NCI-H345 treated with DMSO at 0.1 percent for 48 hours (cell line): ENCODE results near the gene UIMC1.
A peak's percentile ranks its signal among the peaks of the same experiment; 100 is the strongest.
"Not testable (repeated sequence)": the region's sequence is repeated elsewhere in the genome, so short reads cannot be mapped to it uniquely, and the experiment has no call there.

Source experiments
- DNase-seq: peaks from one replicate; lab custom pipeline; 2025; ENCODE audit not compliant: unreplicated experiment; lab: John Stamatoyannopoulos, UW

Gene UIMC1

DNA sequence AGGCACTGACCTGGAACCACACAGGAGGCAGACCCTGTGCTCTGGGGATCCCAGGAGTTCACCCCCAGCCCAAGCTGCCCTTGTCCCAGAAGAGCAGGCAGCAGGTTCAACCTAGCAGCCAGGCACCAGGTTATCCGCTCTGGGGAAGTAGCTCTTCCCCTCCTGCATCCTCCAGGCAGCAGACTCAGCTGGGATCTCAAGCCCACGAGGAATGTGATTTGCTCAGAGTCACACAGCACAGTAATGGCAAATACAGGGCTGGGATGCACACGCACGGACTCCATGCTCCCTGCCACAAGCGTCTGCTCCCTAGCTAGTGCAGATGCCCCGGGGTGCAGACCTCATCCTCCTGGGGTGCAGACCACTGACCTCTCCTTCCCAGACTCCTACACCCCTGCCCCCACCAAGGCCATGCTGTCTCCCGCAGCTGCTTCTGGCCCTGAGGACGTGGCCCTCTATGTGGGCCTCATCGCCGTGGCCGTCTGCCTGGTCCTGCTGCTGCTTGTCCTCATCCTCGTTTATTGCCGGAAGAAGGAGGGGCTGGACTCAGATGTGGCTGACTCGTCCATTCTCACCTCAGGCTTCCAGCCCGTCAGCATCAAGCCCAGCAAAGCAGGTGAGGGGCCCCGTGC is 132.9 kb downstream of the UIMC1 start:
- DNase-seq, result no peak

DNA sequence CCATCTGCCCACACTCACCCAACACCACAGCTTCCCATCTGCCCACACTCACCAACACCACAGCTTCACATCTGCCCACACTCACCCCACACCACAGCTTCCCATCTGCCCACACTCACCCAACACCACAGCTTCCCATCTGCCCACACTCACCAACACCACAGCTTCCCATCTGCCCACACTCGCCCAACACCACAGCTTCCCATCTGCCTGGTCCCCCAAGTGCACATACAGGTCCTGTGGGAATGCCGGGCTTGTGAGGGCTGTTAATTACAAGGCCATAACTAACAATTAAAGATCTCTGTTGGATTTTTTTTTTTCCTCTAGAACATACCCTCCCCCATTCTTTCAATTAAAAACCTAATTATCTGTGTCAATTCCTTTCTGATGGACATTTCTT is 133.6 kb downstream of the UIMC1 start:
- not testable (repeated sequence) for DNase-seq

DNA sequence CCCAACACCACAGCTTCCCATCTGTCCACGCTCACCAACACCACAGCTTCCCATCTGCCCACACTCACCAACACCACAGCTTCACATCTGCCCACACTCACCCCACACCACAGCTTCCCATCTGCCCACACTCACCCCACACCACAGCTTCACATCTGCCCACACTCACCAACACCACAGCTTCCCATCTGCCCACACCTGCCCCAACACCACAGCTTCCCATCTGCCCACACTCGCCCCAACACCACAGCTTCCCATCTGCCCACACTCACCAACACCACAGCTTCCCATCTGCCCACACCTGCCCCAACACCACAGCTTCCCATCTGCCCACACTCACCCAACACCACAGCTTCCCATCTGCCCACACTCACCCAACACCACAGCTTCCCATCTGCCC is 134.0 kb downstream of the UIMC1 start:
- not testable (repeated sequence) for DNase-seq

DNA sequence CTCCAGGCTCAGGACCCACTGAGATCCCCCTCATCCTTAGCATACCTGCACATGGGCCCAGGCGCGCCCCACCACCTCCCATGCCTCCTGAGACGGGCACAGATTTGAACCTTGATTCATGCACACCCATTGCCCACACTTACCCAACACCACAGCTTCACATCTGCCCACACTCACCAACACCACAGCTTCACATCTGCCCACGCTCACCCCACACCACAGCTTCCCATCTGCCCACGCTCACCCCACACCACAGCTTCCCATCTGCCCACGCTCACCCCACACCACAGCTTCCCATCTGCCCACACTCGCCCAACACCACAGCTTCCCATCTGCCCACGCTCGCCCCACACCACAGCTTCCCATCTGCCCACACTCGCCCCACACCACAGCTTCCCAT is 135.9 kb downstream of the UIMC1 start:
- not testable (repeated sequence) for DNase-seq

DNA sequence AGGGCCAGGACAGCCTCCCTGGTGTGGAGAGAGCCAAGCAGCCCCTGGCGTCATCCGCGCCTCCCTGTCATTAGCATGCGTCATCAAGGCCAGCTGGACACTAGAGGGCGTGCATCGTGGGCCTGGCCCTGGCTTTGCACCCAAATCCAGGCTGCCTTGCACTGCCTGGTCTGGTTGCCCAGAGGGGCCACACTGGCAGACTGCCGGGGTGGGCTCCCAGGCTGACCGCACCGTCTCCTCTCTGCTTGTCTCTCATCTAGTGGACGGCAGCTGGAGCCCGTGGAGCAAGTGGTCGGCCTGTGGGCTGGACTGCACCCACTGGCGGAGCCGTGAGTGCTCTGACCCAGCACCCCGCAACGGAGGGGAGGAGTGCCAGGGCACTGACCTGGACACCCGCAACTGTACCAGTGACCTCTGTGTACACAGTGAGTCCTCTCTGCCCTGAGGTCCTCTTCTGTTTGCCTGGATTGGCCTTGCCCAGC is 136.4 kb downstream of the UIMC1 start:
- no peak for DNase-seq

DNA sequence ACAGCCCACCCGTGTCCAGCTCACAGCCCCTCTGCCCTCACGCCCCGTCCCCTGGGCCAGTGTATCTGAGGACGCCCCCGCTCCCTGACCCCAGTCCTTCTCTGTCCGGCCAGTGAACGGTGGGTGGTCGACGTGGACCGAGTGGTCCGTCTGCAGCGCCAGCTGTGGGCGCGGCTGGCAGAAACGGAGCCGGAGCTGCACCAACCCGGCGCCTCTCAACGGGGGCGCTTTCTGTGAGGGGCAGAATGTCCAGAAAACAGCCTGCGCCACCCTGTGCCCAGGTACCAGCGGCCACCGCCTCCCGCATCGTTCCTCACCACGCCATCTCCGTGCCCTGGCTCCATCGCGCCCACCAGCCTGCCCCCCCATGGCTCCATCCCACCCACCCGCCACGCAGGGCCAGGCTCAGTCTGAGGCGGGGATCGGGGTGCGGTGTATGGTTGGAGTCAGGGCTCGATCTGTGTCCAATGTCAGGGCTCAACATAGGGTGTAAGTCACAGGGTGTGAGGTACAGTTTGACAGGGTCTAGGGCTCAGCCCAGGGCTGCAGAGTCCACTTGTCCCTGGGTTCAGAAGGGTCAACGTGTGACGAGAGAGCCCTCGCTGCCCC is 137.0 kb downstream of the UIMC1 start:
- no peak for DNase-seq

DNA sequence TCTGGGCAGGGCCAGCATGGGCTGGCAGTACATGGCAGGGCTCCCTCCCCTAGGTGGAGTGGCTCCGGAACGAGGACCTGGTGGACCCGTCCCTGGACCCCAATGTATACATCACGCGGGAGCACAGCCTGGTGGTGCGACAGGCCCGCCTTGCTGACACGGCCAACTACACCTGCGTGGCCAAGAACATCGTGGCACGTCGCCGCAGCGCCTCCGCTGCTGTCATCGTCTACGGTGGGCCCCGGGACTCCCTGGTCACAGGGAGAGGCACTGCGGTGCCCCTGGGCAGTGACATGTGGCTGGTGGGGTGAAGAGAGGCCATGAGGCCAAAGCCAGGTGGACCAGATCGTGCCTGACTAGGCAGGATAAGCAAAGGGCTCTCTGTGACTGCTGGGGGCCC is 137.8 kb downstream of the UIMC1 start:
- no peak for DNase-seq

DNA sequence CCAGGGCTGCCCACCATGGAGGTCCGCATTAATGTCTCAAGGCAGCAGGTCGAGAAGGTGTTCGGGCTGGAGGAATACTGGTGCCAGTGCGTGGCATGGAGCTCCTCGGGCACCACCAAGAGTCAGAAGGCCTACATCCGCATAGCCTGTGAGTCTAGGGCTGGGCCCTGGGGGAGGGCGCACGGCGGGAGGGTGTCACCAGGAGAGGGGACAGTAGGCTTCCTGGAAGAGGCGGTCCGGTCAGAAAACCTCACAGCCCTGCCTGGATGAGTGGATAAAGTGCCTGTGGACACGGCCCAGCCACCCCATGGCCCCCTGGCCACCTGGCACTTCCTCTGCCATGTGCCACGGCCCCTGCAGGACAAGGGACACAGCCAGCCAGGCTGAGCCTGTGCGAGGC is 138.5 kb downstream of the UIMC1 start:
- no peak for DNase-seq

DNA sequence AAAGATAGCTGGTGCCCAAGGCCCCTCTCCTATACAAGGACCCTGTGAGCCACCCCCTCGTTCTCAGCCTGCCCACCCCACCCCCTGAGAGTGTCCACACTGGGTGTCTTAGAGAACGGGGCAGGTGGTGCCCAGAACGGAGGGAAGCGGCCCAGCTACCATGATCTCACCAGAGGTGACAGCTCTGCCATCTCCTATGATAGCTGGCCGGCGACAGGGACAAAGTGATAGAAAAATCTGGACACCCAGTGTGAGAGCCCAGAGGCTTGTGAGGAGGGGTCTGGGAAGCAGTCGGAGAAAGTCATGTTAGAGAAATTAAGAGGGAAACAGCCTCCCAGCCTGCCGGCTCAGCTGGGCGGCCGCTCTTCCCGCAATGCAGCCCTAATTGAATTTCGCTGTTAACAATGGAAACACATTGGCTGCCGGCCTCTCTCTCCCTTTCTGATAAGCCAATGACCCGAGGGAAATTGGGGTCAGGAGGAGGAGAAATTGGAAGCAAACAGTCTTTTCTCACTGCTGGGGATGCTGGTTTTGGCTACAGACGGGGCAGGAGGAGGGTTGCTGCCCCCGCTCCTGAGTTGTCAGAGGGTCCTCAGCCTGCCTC is 139.8 kb downstream of the UIMC1 start:
- no peak for DNase-seq

DNA sequence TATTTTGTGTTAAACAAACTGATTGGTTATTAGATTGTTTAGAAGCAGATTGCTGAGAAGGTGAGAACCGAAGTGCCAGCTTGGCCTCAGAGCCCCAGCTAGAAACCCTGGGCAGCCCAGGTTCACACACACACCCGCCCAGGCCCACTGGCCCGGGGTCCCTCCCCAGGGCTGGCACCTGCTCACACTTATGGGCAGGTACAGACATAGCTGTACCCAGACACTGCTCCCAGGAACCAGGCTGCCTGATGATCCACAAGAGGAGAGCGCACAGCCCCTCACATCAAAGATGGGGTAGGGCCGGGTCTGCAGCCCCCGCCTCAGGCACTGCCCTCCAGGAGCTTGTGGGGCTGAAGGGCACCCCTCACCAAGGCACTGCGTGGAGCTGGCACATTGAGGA is 140.6 kb downstream of the UIMC1 start:
- no peak for DNase-seq

DNA sequence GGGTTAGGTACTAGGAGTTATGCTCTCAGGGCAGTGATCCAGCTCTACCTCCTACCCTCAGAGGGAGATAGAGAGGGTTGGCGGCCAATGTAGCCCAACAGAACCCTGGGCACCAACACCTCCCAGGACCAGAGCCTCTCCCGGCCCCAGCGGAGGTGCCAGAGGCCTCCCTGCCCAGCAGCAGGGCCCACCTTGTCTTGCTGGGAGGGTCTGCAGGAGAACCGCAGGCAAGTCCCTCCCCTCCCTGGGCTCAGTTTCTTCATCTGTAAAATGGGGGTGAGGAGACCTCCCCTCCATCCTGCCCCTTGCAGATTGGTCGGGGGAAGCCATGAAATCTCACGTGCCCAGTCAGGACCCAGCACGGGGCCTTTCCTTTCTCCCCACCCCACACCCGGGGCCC is 141.8 kb downstream of the UIMC1 start:
- DNase-seq, result no peak

DNA sequence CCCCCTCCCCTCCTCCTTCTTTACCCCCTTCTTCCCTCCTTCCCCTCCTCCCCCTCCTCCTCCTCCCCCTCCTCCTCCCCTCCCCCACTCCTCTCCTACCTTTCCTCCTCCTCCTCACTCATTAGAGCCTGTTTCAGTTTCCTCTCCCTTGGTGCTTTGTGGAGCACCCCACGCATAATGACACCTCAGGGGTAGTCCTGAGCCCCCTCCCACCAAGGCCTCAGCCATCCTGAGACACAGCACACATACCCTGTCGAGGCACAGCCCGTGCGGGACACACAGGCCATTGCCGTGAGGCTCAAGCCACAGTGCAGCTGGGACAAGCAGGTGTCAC is 142.8 kb downstream of the UIMC1 start:
- DNase-seq, result no peak

DNA sequence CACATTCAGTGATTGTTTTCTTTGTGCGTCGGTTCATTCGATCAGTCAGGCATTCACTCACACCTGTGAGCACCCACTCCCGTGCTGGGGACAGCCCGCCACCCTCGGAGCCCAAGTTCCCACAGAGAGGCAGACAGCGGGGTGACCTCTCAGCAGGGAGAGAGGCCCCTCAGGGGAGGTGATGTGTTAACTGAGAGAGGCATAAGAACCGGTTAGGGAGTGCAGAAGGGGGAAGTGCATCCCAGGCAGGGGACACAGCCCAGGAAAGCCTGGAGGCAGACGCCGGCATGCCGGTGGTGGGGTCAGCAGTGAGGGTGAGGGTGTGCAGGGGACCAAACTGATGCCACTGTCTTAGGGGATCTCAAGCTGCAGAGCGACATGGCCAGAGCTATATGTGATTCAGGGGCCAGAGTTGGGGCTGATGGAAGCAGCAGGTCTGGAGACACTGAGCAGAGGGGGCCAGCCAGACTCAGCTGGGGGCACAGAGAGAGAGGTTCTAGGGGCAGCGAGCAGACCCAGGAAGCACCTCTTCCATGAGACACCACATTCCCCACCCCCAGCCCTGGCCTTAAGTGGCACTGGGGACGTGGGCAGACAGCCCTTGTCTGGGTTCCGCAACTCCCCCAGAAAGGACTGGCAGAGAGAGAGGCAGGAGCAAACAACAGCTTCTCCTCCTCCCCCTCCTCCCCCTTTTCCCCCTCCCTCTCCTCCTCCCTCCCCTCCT is 143.4 kb downstream of the UIMC1 start:
- no peak for DNase-seq

DNA sequence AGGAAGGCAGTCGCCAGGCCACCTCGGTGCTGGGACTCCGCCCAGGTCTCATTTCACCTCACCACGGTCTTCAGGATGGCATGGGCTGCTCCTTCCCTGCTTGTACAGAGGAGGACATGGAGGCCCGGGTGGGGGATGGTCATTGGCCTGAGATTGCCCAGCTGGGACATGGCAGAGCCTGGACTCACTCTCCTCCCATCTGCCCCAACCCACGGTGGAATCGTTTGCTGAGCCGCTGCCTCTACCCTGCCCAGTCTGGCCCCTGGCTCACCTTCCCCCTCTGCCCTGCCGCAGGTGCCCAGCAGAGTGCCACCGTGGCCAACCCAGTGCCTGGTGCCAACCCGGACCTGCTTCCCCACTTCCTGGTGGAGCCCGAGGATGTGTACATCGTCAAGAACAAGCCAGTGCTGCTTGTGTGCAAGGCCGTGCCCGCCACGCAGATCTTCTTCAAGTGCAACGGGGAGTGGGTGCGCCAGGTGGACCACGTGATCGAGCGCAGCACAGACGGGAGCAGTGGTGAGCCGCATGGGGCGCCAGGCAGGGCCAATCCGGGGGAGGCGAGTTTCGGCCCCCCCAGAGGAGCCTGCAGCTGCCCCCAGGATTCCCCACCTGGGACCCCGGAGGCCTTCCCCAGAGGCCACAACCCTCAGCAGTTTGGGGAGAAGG is 144.1 kb downstream of the UIMC1 start:
- no peak for DNase-seq

DNA sequence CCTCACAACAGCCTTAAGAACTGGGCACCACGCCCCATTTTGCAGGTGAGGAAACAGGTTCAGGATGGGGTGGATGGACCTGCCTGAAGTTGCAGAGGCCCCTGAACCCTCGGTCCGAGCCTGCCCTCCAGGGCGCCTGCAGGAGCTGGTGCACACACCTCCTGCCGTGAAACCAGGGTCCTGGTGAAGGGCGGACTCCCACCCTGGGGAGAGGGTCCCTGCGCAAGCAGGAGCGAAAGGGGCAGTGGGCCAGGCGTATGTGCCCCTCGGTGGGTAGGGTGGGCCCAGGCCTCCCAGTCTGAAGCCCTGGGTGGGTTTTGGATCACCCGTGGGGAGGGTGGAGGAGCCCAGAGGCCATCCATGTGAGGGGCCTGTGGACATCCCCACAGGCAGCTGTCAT is 145.3 kb downstream of the UIMC1 start:
- no peak for DNase-seq

DNA sequence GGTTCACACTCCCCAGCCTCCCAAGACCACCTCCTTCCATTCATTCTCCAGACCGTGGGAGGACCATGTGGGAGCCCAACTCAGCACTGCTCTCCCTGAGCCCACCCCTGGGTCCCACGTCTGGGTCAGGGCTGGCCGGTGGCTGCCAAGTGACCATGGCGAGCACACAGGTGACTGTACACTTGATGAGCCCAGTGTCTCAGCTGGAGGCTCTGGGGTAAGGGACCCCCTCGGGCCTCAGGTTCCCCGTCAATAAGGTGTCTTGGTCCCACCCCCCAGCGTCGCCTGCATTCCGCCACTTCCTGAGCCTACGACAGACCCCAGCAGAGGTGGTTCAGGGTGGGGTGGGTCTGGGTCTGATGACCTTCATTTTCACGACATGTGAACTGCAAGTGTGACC is 146.2 kb downstream of the UIMC1 start:
- no peak for DNase-seq

DNA sequence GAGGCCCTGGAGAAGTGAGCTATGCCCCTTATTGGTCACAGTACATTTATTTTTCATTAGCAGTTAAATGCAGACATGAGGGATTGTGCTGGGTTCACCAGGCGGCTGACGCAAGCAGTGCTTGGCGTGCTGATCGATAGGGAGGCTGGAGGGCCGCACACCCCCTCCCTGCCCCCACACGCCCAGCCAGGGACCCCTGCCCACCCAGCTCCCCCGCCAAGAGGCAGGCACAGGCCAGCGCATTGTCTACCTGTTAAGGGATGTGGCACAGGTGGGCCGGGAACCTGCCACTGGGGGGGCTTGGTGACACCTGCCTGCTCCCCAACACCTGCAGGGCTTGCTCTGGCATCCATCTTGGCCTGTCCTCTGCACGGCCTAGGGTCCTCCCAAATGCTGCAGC is 146.7 kb downstream of the UIMC1 start:
- DNase-seq, result peak; percentile 63

DNA sequence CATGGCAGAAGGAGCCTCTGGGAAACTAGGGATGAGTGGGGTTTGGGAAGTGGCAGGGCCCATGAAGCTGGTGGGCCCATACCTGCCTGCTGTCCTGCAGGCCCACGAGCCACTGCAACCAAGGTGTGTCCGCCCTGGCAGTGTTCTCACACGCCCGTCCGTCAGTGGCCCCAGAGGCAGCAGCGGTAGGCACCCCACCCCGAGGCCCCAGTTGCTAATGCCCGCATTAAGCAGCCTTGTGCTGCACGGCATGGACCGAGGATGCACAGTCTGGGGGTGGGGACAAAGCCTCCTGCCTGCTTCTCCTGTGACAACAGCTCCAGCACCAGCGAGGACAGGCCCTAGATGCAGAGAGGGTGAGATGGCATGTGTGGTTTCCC is 148.7 kb downstream of the UIMC1 start:
- DNase-seq, result no peak

DNA sequence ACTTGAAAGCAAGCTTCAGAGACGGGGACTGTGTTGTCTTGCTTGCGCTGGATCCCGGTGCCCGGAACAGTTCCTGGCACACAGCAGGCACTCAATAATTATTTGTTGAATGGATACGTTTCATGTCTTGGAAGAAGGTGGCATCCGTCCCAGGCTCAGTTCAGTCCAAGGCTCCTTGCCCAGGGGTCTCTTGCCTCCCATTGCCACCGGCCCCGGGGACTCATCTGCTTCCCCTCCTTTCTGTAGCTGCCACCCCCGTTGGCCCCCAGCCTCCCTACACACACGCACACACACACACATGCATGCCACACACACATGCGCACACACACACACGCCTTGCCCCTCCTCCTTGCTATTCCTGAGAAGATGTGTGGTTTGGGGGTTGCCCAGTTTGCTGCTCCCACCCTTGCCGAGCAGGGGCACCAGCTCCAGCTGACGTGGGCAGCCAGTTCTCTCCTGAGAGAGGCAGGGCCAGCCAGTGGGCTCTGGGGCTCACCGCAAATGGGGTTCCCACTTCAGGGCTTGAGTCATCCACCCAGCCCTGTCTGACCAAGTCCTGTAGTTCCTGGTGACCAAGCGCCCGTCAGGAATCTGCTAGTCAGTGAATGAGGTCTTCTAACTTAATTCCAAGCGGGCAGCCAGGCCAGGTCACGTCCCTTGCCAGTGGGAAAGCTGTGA is 149.2 kb downstream of the UIMC1 start:
- DNase-seq, result no peak

DNA sequence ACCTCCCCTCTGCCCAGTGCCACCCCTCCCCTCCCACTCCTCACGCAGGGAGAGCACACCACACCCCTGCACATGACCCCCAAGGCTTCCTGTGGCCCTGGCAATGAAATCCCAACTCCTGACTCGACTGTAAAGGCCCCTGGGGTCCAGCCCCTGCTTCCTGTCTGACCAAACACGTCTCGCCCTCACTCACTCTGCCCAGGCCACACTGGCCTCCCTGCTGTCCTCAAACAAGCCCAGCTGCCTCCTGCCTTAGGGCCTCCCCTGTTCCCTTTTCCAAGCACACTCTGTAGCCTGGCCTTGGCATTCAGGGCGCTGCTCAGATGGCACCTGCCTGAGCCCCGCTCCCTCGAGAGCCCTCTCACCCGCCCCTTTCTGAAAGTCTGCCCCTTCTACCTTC is 149.8 kb downstream of the UIMC1 start:
- DNase-seq, result peak; percentile 48

DNA sequence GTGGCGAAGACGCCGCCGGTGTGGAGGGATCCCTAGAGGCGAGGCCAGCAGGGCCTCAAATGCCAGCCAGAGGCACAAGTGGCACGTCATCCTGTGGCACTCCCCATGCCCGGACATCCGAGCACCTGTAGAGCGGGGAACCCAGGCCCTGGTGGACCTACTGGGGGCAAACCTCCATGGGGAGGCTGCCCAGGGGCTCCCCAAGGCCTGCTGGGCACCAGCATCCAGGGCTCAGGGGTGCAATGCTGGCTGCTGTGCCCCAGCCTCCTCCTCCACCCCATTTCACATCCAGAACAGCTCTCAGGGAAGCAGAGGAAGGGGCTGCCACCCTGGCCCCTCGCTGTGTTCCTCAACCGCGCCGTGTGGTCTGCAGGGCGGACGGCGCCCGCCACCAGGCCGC is 151.0 kb downstream of the UIMC1 start:
- DNase-seq, result no peak
